OCI-LY3 (cell line): ENCODE data around the gene SLC35F4.

Source experiments
- H2AFZ ChIP-seq: fragments of 200-600, 300-600 bp; shearing (Covaris generic); 2 replicates; pipeline ENCODE4 v1.6.0; 2014; ENCODE audit warnings: antibody characterized with exemption, low read depth, low read length
- H3K27ac ChIP-seq: fragments of 200-600, 300-600 bp; sonication (generic); 2 replicates; pipeline ENCODE4 v1.5.1; 2014; ENCODE audit warnings: mild to moderate bottlenecking, low read length, moderate library complexity, mixed read lengths
- H3K27me3 ChIP-seq: fragments of 200-600, 300-600 bp; sonication (generic); 2 replicates; pipeline ENCODE4 v1.6.1; 2014; ENCODE audit warnings: low read depth, low read length, mixed read lengths
- H3K36me3 ChIP-seq: fragments of 200-600, 300-600 bp; sonication (generic); replicated peaks from 2 replicates; pipeline ENCODE3; 2014; ENCODE audit warnings: low read depth, low read length, mixed read lengths
- H3K4me1 ChIP-seq: fragments of 300-600, 200-600 bp; sonication (generic); 2 replicates; pipeline ENCODE4 v1.6.1; 2014; ENCODE audit warnings: low read length, mixed read lengths
- H3K4me2 ChIP-seq: fragments of 200-600, 300-600 bp; sonication (generic); 2 replicates; pipeline ENCODE4 v1.6.1; 2014; ENCODE audit warnings: low read length, mixed read lengths
- H3K4me3 ChIP-seq: fragments of 300-600, 200-600 bp; sonication (generic); 2 replicates; pipeline ENCODE4 v1.5.1; 2014; ENCODE audit warnings: antibody characterized with exemption, mild to moderate bottlenecking, low read length, moderate library complexity
- H3K79me2 ChIP-seq: fragments of 300-600, 200-600 bp; shearing (Covaris generic); 2 replicates; pipeline ENCODE4 v1.6.1; 2014; ENCODE audit warnings: mild to moderate bottlenecking, low read length, mixed read lengths
- H3K9ac ChIP-seq: fragments of 300-600, 200-600 bp; shearing (Covaris generic); 2 replicates; pipeline ENCODE4 v1.6.0; 2014; ENCODE audit warnings: mild to moderate bottlenecking, low read length, moderate library complexity
- H3K9me3 ChIP-seq: fragments of 200-600, 300-600 bp; shearing (Covaris generic); 2 replicates; pipeline ENCODE4 v1.6.1; 2014; ENCODE audit warnings: low read length, mixed read lengths; ENCODE audit not compliant: insufficient read depth
- H4K20me1 ChIP-seq: fragments of 200-600, 300-600 bp; sonication (generic); 2 replicates; pipeline ENCODE4 v1.6.1; 2016; ENCODE audit warnings: low read length, mixed read lengths; ENCODE audit not compliant: insufficient read depth
- EZH2phosphoT487 ChIP-seq: fragments of 200-600 bp; shearing (Covaris generic); IDR thresholded peaks from 2 replicates; pipeline ENCODE4 v1.6.1; 2018; ENCODE audit warnings: antibody characterized with exemption, mixed run types, low read depth
- TF ChIP-seq, protein P1 (sequence below): fragments of 200-600, 300-600 bp; sonication (generic); IDR thresholded peaks from 2 replicates; pipeline ENCODE4 v1.5.1; 2014; ENCODE audit warnings: antibody characterized with exemption, low read length, low read depth

Gene SLC35F4

DNA sequence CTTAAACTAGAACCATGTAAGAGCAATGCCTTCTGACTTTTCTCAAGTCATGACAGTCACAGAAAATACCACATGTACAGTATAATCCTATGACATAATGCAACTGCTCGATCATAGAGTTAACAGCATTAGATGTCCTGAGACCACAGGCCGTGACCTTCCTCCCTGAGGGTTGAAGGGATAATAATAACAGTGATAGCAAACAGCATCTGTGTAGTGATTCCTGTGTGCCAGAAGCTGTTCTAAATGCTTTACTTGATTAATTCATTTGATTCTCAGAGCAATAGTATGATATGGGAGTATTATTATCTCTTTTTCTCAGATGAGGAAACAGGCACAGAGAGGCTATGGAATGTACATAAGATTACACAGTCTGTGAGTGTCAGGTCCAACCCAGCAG lies 53.2 kb downstream of the SLC35F4 start:
- H3K4me2 ChIP-seq = no peak overlapping the region
- H3K79me2 ChIP-seq = no peaks in the 10 kb centered on the region
- no peaks in the 10 kb centered on the region for H3K36me3 ChIP-seq
- H3K4me1 ChIP-seq = no peaks in the 10 kb centered on the region
- H3K9me3 ChIP-seq = no peaks in the 10 kb centered on the region
- H3K27ac ChIP-seq = no peak overlapping the region
- no peak overlapping the region for H3K9ac ChIP-seq
- H3K27me3 ChIP-seq = no peaks in the 10 kb centered on the region
- no peak overlapping the region for H2AFZ ChIP-seq
- no peaks in the 10 kb centered on the region for H4K20me1 ChIP-seq
- H3K4me3 ChIP-seq = no peak overlapping the region
- TF ChIP-seq, protein P1, sequence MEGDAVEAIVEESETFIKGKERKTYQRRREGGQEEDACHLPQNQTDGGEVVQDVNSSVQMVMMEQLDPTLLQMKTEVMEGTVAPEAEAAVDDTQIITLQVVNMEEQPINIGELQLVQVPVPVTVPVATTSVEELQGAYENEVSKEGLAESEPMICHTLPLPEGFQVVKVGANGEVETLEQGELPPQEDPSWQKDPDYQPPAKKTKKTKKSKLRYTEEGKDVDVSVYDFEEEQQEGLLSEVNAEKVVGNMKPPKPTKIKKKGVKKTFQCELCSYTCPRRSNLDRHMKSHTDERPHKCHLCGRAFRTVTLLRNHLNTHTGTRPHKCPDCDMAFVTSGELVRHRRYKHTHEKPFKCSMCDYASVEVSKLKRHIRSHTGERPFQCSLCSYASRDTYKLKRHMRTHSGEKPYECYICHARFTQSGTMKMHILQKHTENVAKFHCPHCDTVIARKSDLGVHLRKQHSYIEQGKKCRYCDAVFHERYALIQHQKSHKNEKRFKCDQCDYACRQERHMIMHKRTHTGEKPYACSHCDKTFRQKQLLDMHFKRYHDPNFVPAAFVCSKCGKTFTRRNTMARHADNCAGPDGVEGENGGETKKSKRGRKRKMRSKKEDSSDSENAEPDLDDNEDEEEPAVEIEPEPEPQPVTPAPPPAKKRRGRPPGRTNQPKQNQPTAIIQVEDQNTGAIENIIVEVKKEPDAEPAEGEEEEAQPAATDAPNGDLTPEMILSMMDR = no peak
- TF ChIP-seq EZH2phosphoT487 = no peak

- Histone ChIP-seq H3K9ac (no peak overlapping the region), H3K4me3 (no peak overlapping the region), H3K9me3 (no peaks in the 10 kb centered on the region), H3K27ac (no peak overlapping the region), H3K79me2 (no peaks in the 10 kb centered on the region), H3K4me1 (no peaks in the 10 kb centered on the region), H3K4me2 (no peak overlapping the region), H3K36me3 (no peaks in the 10 kb centered on the region), H4K20me1 (no peaks in the 10 kb centered on the region), H3K27me3 (no peaks in the 10 kb centered on the region), H2AFZ (no peak overlapping the region)
- TF ChIP-seq, protein P1 = no peak
- no peak for TF ChIP-seq EZH2phosphoT487
Observed at GRCh38 chr14:57811998-57812546, 53.8 kb downstream of the SLC35F4 start.

- Histone ChIP-seq H3K36me3 (no peaks in the 10 kb centered on the region), H3K9me3 (no peaks in the 10 kb centered on the region), H4K20me1 (no peaks in the 10 kb centered on the region), H3K4me3 (no peak overlapping the region), H3K4me2 (no peak overlapping the region), H3K4me1 (no peaks in the 10 kb centered on the region), H3K27me3 (no peaks in the 10 kb centered on the region), H3K9ac (no peak overlapping the region), H2AFZ (no peak overlapping the region), H3K27ac (no peak overlapping the region), H3K79me2 (no peaks in the 10 kb centered on the region)
- TF ChIP-seq EZH2phosphoT487 = no peak
- TF ChIP-seq, protein P1 = no peak
Observed at GRCh38 chr14:57809808-57810207, 56.1 kb downstream of the SLC35F4 start.

DNA sequence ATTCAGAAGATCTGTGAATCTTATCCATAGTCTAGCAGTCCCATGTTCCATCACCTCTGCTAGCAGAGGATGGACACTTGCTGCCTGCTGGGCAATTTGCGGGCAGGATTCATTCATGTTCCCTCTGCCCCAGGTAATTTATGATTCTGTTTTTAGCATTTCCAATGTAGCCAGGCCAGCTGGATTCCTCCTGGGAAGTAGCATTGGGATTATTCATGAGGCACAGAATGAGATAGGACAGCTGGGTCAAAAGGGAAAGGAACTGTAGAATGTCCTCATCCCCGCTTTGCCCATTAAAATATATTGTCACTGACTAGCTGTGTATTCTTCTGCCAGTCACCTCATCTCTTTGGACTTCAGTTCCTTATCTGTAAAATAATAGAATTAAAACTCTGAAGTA lies 68.7 kb downstream of the SLC35F4 start:
- Histone ChIP-seq H3K9me3 (no peaks in the 10 kb centered on the region), H3K27ac (no peak overlapping the region), H3K4me2 (no peak overlapping the region), H3K4me1 (no peaks in the 10 kb centered on the region), H3K36me3 (no peaks in the 10 kb centered on the region), H3K9ac (no peak overlapping the region), H2AFZ (no peak overlapping the region), H3K27me3 (no peaks in the 10 kb centered on the region), H4K20me1 (no peaks in the 10 kb centered on the region), H3K4me3 (no peak overlapping the region), H3K79me2 (no peaks in the 10 kb centered on the region)
- TF ChIP-seq, protein P1 = no peak
- TF ChIP-seq EZH2phosphoT487 = no peak
